Measurements from ENCODE around the gene KCNS1. TPM values are rescaled to one million over a fixed set of nuclear protein-coding genes. Genes with fewer than 3 reads are reported as not detected.

KCNS1 gene
- total RNA-seq, 1 donor from 2014 or later: 3.5 TPM

DNA sequence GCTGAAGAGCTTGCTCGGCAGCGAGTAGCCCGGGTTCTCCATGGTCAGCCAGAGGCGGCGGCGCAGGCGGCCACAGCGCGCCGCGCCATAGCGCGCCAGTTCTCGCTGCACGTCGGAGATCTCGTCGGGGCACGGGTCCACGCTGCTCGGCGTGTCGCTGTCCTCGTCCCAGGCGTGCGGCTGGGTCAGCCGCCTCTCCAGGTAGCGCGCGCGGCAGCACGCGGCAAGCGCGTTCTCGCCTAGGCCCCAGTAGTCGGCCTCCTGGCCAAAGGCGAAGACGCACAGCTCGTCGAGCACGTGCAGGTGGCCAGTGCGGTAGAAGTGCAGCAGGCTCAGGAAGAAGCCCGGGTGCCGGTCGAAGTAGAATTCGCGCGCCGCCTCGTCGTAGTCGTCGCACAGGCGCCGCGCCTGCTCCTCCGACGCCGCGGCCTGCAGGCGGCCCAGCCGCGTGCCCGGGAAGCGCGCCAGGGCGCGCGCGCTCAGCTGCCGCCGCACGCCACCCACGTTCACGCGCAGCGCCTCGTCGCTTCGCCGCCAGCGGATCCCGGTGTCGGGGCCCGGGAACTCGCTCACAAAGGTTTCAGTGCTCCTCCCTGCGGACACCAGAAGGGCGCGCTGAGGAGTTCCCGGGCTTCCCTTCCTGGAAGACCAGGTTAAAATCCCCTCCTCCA, 2.7 kb downstream of the KCNS1 start:
- DNase-seq: no peak
- intact Hi-C loops (cut with DNase I): no loop called here
- H3K27me3 ChIP-seq (ENCODE audit: low read depth): peaks cover 50% of the 10 kb centered on the region

DNA sequence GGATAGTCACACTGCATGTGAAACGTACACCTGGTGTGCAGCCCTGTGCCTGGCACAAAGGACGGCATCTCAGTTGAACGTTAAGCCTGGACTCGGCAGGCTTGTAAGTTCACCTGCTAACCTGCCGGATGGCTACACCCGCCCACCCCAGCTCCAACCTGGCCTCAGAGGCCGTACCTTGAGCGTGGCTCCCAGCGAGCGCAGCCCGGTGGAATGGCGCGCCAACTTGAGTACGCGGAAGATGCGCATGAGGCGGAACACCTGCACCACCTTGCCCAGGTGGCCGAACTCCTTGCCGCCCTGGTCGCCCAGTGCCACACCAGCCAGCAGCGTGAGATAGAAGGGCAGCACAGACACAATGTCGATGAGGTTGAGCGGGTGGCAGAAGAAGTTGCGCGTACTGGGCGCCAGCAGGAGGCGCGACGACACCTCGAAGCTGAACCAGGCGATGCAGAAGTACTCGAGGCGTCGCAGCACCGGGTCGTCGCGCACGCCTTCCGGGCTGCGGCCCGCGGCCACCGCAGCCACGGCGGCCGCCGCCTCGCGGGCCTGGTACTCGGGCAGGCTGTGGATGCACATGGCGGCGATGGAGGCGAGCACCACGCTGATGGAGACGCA, 3.3 kb downstream of the KCNS1 start:
- TF ChIP-seq, protein P1, sequence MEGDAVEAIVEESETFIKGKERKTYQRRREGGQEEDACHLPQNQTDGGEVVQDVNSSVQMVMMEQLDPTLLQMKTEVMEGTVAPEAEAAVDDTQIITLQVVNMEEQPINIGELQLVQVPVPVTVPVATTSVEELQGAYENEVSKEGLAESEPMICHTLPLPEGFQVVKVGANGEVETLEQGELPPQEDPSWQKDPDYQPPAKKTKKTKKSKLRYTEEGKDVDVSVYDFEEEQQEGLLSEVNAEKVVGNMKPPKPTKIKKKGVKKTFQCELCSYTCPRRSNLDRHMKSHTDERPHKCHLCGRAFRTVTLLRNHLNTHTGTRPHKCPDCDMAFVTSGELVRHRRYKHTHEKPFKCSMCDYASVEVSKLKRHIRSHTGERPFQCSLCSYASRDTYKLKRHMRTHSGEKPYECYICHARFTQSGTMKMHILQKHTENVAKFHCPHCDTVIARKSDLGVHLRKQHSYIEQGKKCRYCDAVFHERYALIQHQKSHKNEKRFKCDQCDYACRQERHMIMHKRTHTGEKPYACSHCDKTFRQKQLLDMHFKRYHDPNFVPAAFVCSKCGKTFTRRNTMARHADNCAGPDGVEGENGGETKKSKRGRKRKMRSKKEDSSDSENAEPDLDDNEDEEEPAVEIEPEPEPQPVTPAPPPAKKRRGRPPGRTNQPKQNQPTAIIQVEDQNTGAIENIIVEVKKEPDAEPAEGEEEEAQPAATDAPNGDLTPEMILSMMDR (IDR thresholded peaks at IDR 0.05): peak; percentile 49
- DNase-seq: peak; percentile 72
- Histone ChIP-seq H3K4me3 (peak overlapping the region; percentile 23), H3K9me3 (no peaks in the 10 kb centered on the region), H3K36me3 (no peaks in the 10 kb centered on the region), H3K4me1 (peaks cover 14% of the 10 kb centered on the region), H3K27ac (no peak overlapping the region), H3K27me3 (ENCODE audit: low read depth) (peaks cover 50% of the 10 kb centered on the region)
- intact Hi-C loops (cut with DNase I): no loop called here
- peak; percentile 31 to 55 for ATAC-seq

More for the DNA sequence above, 2.7 kb downstream of the KCNS1 start:
- ATAC-seq: no peak
- peaks cover 14% of the 10 kb centered on the region for H3K4me1 ChIP-seq
- no peaks in the 10 kb centered on the region for H3K9me3 ChIP-seq
- H3K27ac ChIP-seq: no peak overlapping the region
- TF ChIP-seq, protein P1 (IDR thresholded peaks at IDR 0.05): no peak
- no peaks in the 10 kb centered on the region for H3K36me3 ChIP-seq
- H3K4me3 ChIP-seq: peak overlapping the region; percentile 23

DNA sequence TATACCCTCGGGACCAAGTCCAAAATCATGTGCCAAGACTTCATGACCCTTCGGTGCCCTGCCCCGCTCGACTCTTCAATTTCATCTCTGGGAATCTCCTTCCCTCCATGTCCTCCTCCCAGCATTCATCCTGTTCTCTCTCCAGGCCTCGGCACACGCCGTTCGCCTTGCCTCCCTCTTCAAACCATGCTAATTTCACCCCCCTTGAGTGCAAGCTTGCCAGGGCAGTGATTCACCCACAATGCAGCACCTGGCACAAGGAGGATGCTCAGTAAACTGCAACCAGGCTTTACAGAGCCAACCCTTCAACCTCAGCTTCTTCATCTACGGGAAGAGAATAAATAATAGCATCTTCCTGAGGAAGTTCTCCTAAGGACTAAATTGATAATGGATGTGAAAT, 4.1 kb downstream of the KCNS1 start:
- H3K27me3 ChIP-seq (ENCODE audit: low read depth): peaks cover 50% of the 10 kb centered on the region
- H3K9me3 ChIP-seq: no peaks in the 10 kb centered on the region
- no peak overlapping the region for H3K27ac ChIP-seq
- no peak overlapping the region for H3K4me3 ChIP-seq
- ATAC-seq (no peak), DNase-seq (no peak)
- peaks cover 14% of the 10 kb centered on the region for H3K4me1 ChIP-seq
- TF ChIP-seq, protein P1 (IDR thresholded peaks at IDR 0.05): no peak
- H3K36me3 ChIP-seq: no peaks in the 10 kb centered on the region
- intact Hi-C loops (cut with DNase I): no loop called here

DNA sequence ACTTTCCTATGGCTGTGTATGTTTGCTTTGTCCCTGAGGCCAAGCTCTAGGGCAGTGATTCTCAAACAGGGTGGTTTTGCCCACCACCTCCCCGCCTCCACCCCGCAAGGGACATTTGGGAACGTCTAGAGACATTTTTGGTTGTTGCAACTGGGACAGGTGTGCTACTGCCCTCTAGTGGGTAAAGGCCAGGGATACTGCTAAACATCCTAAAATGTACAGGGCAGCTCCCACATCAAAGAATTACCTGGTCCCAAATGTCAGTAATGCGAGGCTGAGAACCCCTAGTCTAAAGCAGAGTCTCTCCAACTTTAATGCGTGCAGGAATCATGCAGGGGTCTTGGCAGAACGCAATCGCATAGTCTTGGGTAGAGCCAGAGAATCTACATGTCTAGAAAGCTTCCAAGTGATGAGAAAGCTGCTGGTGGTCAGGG, 5.1 kb downstream of the KCNS1 start:
- Histone ChIP-seq H3K4me3 (no peak overlapping the region), H3K27me3 (ENCODE audit: low read depth) (peaks cover 44% of the 10 kb centered on the region), H3K27ac (no peak overlapping the region), H3K36me3 (no peaks in the 10 kb centered on the region), H3K9me3 (no peaks in the 10 kb centered on the region), H3K4me1 (peaks cover 11% of the 10 kb centered on the region)
- intact Hi-C loops (cut with DNase I): no loop called here
- ATAC-seq: peak; percentile 72 to 77
- TF ChIP-seq, protein P1 (IDR thresholded peaks at IDR 0.05): peak; percentile 78
- no peak for DNase-seq

DNA sequence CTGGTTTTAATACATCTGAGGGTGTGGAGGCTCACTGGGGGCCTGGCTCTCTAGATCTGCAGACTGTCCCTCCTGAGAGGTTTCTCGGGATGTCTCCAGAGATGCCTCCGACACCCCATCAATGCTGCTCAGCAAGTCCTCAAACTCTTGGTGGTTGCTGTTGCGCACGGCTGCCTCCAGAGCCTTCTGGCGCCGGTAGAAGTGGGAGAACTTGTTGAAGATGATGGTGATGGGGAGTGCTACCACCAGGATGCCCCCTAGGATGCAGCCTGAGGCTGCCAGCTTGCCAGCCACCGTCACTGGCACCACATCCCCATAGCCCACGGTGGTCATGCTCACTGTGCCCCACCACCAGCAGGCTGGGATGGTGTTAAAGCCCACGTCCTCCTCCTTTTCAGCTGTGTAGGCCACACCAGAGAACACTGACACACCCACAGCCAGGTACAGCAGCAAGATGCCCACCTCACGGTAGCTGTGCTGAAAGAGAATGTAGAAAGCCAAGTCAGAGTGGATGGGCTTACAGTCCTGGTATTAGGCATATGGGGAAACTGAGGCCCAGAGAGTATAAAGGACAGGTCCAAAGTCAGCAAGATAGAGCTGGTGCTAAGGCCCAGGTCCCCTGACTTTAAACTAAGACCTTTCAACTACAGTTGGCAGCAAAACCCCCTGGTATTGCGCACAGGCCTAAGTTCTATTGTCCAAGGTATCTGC, 5.9 kb downstream of the KCNS1 start:
- DNase-seq (no peak), ATAC-seq (no peak)
- Histone ChIP-seq H3K27ac (no peak overlapping the region), H3K4me1 (peaks cover 8% of the 10 kb centered on the region), H3K4me3 (no peak overlapping the region), H3K27me3 (ENCODE audit: low read depth) (peaks cover 36% of the 10 kb centered on the region), H3K36me3 (no peaks in the 10 kb centered on the region), H3K9me3 (no peaks in the 10 kb centered on the region)
- TF ChIP-seq, protein P1 (IDR thresholded peaks at IDR 0.05): no peak
- intact Hi-C loops (cut with DNase I): no loop called here
